B cell (primary cell): ENCODE data around the gene TUBA8.
"Not testable (repeated sequence)": the region's sequence is repeated elsewhere in the genome, so short reads cannot be mapped to it uniquely, and the experiment has no call there.

ENCODE experiments used
- EZH2 ChIP-seq: IDR thresholded peaks from 2 replicates; pipeline ENCODE4 v1.6.1; 2012; ENCODE audit warnings: borderline replicate concordance, low read depth, mild to moderate bottlenecking, moderate library complexity, low read length; ENCODE audit not compliant: insufficient read depth, poor library complexity, severe bottlenecking
- TF ChIP-seq, protein P1 (sequence below): fragments of 200-600 bp; IDR thresholded peaks from one replicate; pipeline ENCODE4 v1.8.0; 2022; ENCODE audit warnings: antibody characterized with exemption, mild to moderate bottlenecking

DNA sequence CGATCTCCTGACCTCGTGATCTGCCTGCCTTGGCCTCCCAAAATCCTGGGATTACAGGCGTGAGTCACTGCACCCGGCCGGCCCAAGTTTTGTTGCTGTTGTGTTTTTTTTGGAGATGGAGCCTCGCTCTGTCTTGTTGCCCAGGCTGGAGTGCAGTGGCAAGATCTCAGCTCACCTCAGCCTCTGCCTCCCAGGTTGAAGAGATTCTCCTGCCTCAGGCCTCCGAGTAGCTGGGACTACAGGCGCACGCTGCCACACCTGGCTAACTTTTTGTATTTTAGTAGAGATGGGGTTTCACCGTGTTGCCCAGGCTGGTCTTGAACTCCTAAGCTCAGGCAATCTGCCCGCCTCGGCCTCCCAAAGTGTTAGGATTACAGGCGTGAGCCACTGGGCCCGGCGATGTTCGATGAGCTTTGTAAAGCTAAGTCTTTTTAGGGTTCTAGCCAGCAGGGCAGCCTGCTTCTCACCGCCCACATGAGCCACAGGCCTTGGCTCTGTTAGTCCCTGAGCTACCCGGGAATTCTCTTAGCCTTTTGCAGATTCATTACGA is 12.9 kb downstream of the TUBA8 start:
- TF ChIP-seq, protein P1, sequence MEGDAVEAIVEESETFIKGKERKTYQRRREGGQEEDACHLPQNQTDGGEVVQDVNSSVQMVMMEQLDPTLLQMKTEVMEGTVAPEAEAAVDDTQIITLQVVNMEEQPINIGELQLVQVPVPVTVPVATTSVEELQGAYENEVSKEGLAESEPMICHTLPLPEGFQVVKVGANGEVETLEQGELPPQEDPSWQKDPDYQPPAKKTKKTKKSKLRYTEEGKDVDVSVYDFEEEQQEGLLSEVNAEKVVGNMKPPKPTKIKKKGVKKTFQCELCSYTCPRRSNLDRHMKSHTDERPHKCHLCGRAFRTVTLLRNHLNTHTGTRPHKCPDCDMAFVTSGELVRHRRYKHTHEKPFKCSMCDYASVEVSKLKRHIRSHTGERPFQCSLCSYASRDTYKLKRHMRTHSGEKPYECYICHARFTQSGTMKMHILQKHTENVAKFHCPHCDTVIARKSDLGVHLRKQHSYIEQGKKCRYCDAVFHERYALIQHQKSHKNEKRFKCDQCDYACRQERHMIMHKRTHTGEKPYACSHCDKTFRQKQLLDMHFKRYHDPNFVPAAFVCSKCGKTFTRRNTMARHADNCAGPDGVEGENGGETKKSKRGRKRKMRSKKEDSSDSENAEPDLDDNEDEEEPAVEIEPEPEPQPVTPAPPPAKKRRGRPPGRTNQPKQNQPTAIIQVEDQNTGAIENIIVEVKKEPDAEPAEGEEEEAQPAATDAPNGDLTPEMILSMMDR, result not testable (repeated sequence)
- not testable (repeated sequence) for TF ChIP-seq EZH2
